Endothelial cell of umbilical vein (primary cell): ENCODE data around the gene AAGAB. TPM values are rescaled to one million over a fixed set of nuclear protein-coding genes. Genes with fewer than 3 reads are reported as not detected.

ENCODE experiments used
- BruUV-seq: library from RNA; stranded (reverse); fragments of 400-500 nt; replicated peaks from 2 replicates; lab custom pipeline; 2021; lab: Mats Ljungman, UMichigan
- CTCF ChIA-PET: fragments of 300-600, 350-600 bp; sonication (Branson Sonifier 250); formaldehyde crosslinking; loops from one replicate; lab custom pipeline; 2021; ENCODE audit warnings: antibody characterized with exemption, inconsistent platforms; lab: Charles Lee
- POLR2A ChIA-PET: fragments of 300-600, 350-600 bp; sonication (Branson Sonifier 250); formaldehyde crosslinking; loops from one replicate; lab custom pipeline; 2021; ENCODE audit warnings: antibody characterized with exemption, inconsistent platforms; lab: Charles Lee
- DNase-seq: peaks from one replicate; pipeline ENCODE4 v3.0.0-alpha.2; 2011; ENCODE audit warnings: low read depth, low spot score
- FAIRE-seq: peaks from 2 replicates; lab custom pipeline; 2011; peaks lifted over from hg19 to GRCh38; lab: Jason Lieb, UNC
- H2AFZ ChIP-seq: 2 replicates; pipeline ENCODE4 v1.6.0; 2012; ENCODE audit warnings: low read depth, low read length, control low read depth, inconsistent platforms
- H3K27ac ChIP-seq: 2 replicates; pipeline ENCODE4 v1.5.1; 2011; ENCODE audit warnings: low read depth, mild to moderate bottlenecking, control low read depth, low read length, moderate library complexity; ENCODE audit not compliant: insufficient read depth
- H3K27me3 ChIP-seq, 2 experiments: 2 replicates each; pipeline versions ENCODE4 v1.6.0 to v1.6.1; 2011; ENCODE audit warnings: low read length in 2 of 2, mixed read lengths in 1 of 2; ENCODE audit not compliant: control insufficient read depth in 2 of 2, insufficient read depth in 2 of 2
- H3K36me3 ChIP-seq, 2 experiments: 2 replicates in 1 of 2; 3 replicates in 1 of 2; pipeline ENCODE4 v1.5.1; 2011; ENCODE audit warnings: low read length in 2 of 2, mild to moderate bottlenecking in 1 of 2, moderate library complexity in 1 of 2; ENCODE audit not compliant: control insufficient read depth in 2 of 2, insufficient read depth in 2 of 2; ENCODE audit errors: extremely low read depth in 1 of 2
- H3K4me1 ChIP-seq: 3 replicates; pipeline ENCODE4 v1.5.1; 2011; ENCODE audit warnings: mild to moderate bottlenecking, low read length; ENCODE audit not compliant: control insufficient read depth, insufficient read depth; ENCODE audit errors: extremely low read depth
- H3K4me2 ChIP-seq: 2 replicates; pipeline ENCODE4 v1.6.1; 2011; ENCODE audit warnings: low read length, control low read depth, mixed read lengths; ENCODE audit not compliant: insufficient read depth
- H3K4me3 ChIP-seq, 3 experiments: fragments of 200-600 bp in 1 of 3; sonication (generic), shearing (Covaris generic) in 1 of 3; replicated peaks in 1 of 3; 2 replicates each; pipeline ENCODE4 v1.5.1; 2011 to 2016; ENCODE audit warnings: control low read depth in 3 of 3, low read length in 3 of 3, mild to moderate bottlenecking in 2 of 3, inconsistent platforms in 1 of 3, low read depth in 1 of 3, moderate library complexity in 1 of 3; ENCODE audit not compliant: insufficient read depth in 1 of 3
- H3K79me2 ChIP-seq: 2 replicates; pipeline ENCODE4 v1.6.0; 2012; ENCODE audit warnings: low read length, inconsistent platforms; ENCODE audit not compliant: control insufficient read depth, insufficient read depth
- H3K9ac ChIP-seq: replicated peaks from 2 replicates; pipeline ENCODE3; 2011; ENCODE audit warnings: low read length, control low read depth; ENCODE audit not compliant: insufficient read depth; ENCODE audit errors: extremely low read depth
- H3K9me1 ChIP-seq: replicated peaks from 3 replicates; pipeline ENCODE4 v1.6.0; 2011; ENCODE audit warnings: mild to moderate bottlenecking, low read length; ENCODE audit not compliant: control insufficient read depth, insufficient read depth; ENCODE audit errors: extremely low read depth
- H3K9me3 ChIP-seq: replicated peaks from 2 replicates; pipeline ENCODE4 v1.5.1; 2012; ENCODE audit warnings: low read length, inconsistent platforms; ENCODE audit not compliant: control insufficient read depth, insufficient read depth
- H4K20me1 ChIP-seq: replicated peaks from 2 replicates; pipeline ENCODE3; 2011; ENCODE audit warnings: mild to moderate bottlenecking, low read length; ENCODE audit not compliant: control insufficient read depth, insufficient read depth; ENCODE audit errors: extremely low read depth
- CTCF ChIP-seq, 2 donors: IDR thresholded peaks; 1 replicate in 1 of 2; 2 replicates in 1 of 2; pipeline ENCODE4 v1.5.1; 2011; ENCODE audit warnings: low read length in 2 of 2, mild to moderate bottlenecking in 2 of 2, moderate library complexity in 2 of 2, control low read depth in 1 of 2, inconsistent platforms in 1 of 2, low read depth in 1 of 2; ENCODE audit not compliant: insufficient read depth in 1 of 2; ENCODE audit errors: extremely low read depth in 1 of 2
- EZH2 ChIP-seq: IDR thresholded peaks from 2 replicates; pipeline ENCODE4 v1.6.1; 2012; ENCODE audit warnings: borderline replicate concordance, low read depth, mild to moderate bottlenecking, moderate library complexity, low read length, inconsistent platforms; ENCODE audit not compliant: severe bottlenecking
- FOS ChIP-seq: IDR thresholded peaks from 2 replicates; pipeline ENCODE4 v1.6.1; 2011; ENCODE audit warnings: mild to moderate bottlenecking, low read length, moderate library complexity, borderline replicate concordance; ENCODE audit not compliant: insufficient read depth
- GATA2 ChIP-seq: IDR thresholded peaks from 2 replicates; pipeline ENCODE4 v1.7.0; 2011; ENCODE audit warnings: low read depth, mild to moderate bottlenecking, moderate library complexity, mixed read lengths, low read length; ENCODE audit not compliant: insufficient read length, insufficient read depth
- JUN ChIP-seq: IDR thresholded peaks from 2 replicates; pipeline ENCODE4 v1.6.1; 2011; ENCODE audit warnings: borderline replicate concordance, low read depth; ENCODE audit not compliant: insufficient read length, insufficient read depth
- MYC ChIP-seq: IDR thresholded peaks from one replicate; pipeline ENCODE4 v1.6.1; 2011; ENCODE audit warnings: mild to moderate bottlenecking, low read depth, low read length
- POLR2A ChIP-seq: IDR thresholded peaks from 2 replicates; pipeline ENCODE4 v1.6.1; 2012; ENCODE audit warnings: low read depth, mild to moderate bottlenecking, control low read depth, low read length
- POLR2AphosphoS5 ChIP-seq: IDR thresholded peaks from 2 replicates; pipeline ENCODE4 v1.6.1; 2012; ENCODE audit warnings: low read depth, mild to moderate bottlenecking, control low read depth, low read length, moderate library complexity; ENCODE audit not compliant: insufficient read depth
- dilution Hi-C: fragments of 300-500 bp; cut with MboI; formaldehyde crosslinking; loops from one replicate; pipeline ENCODE4 v1.15.0; 2019; ENCODE audit warnings: low sequenced_read_pairs; ENCODE audit not compliant: extremely low pct_ligation_motif_present
- intact Hi-C: fragments of 100-400 bp; cut with micrococcal nuclease; formaldehyde crosslinking; loops from one replicate; pipeline ENCODE4 v1.10.0; 2022
- polyA plus RNA-seq, 4 experiments: library from polyadenylated mRNA; depleted of rRNA in 3 of 4; stranded (reverse) in 3 of 4; unstranded in 1 of 4; fragments of >200 nt; gene quantifications; 2 replicates each; pipeline versions ENCODE4 v1.2.1 to v1.2.3, GENCODE V29; 2011 to 2012; ENCODE audit warnings: missing spikeins in 1 of 4
- total RNA-seq: library from RNA; stranded (reverse); gene quantifications from 2 replicates; pipeline ENCODE4 v1.2.3, GENCODE V29; 2021
- TF ChIP-seq, protein P1 (sequence below): IDR thresholded peaks from 2 replicates; pipeline ENCODE4 v1.6.1; 2011; ENCODE audit not compliant: insufficient read depth, insufficient read length

Gene AAGAB
- total and polyA plus RNA-seq, 2 donors (not counting 3 experiments of a cell fraction or from before 2014, with no cell fraction given), result 21.2 to 42.6 TPM

DNA sequence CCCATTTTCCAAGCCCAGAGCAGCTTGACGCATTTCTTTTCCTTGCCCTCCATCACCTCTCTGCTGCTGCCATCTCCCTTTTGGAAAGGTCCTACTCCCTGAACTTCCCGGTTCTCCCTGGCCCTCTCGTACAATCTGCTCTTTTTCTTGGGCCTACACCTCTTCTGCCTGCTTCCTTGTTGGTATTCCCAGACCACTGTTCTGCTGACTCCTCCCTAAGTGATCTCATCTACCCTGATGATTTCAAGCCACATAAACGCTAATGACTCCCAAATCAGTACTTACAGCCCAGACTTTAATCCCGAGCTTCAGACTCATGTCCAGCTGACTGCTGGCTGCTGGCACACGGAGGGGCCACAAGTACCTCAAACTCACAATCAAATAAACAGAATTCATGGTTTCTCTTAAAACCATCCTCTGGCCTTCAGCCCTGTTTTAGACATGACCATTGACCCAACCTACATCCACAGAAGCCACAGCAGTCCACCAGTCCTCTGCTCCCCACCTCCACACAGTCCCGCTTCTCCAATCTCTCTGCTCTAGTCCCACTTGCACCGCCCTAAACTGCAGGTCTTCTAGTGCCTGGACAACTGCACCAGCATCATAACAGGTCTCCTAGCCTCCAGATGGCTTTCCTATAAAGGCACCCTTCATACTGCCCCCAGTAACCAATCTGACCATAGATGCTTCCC lies 57.6 kb downstream of the AAGAB start:
- H2AFZ ChIP-seq, result no peak overlapping the region
- H3K4me2 ChIP-seq, result no peak overlapping the region
- no peaks in the 10 kb centered on the region for H3K79me2 ChIP-seq
- DNase-seq (peak; percentile 28), FAIRE-seq (no peak)
- H3K27ac ChIP-seq, result no peak overlapping the region
- TF ChIP-seq JUN (no peak), POLR2AphosphoS5 (peak; percentile 12), POLR2A (no peak)
- H4K20me1 ChIP-seq, result no peaks in the 10 kb centered on the region
- H3K4me1 ChIP-seq, result peaks cover 20% of the 10 kb centered on the region
- H3K9me3 ChIP-seq, result no peaks in the 10 kb centered on the region
- dilution Hi-C loops (no loop called here), intact Hi-C loops (loop anchor here (5.0 kb wide), 1 partner anchor 250 kb away; no protein-coding TSS in a partner anchor)
- BruUV-seq, result no TSS peak
- H3K4me3 ChIP-seq, result no peak overlapping the region
- ChIA-PET POLR2A (no interaction called here), CTCF (interaction anchor here (0.7 to 1.3 kb wide), 2 partner anchors 13 to 18 kb away, joined by 3 read pairs; no protein-coding TSS in a partner anchor)
- peaks cover 9% of the 10 kb centered on the region in 2 experiments for H3K36me3 ChIP-seq
- no peak overlapping the region for H3K9ac ChIP-seq
- H3K27me3 ChIP-seq, result no peaks in the 10 kb centered on the region
- H3K9me1 ChIP-seq, result no peaks in the 10 kb centered on the region

- no TSS peak for BruUV-seq
- Histone ChIP-seq H3K4me3 (no peak overlapping the region), H2AFZ (no peak overlapping the region), H3K4me1 (peaks cover 18% of the 10 kb centered on the region), H3K9me1 (no peaks in the 10 kb centered on the region), H3K27ac (no peak overlapping the region), H3K36me3 (peaks cover 9 to 14% of the 10 kb centered on the region in 2 experiments), H3K79me2 (no peaks in the 10 kb centered on the region), H3K9me3 (no peaks in the 10 kb centered on the region), H3K27me3 (no peaks in the 10 kb centered on the region), H3K9ac (no peak overlapping the region), H3K4me2 (no peak overlapping the region), H4K20me1 (no peaks in the 10 kb centered on the region)
- ChIA-PET POLR2A (no interaction called here), CTCF (interaction anchor here (0.7 to 1.3 kb wide), 2 partner anchors 13 to 18 kb away, joined by 3 read pairs; no protein-coding TSS in a partner anchor)
- TF ChIP-seq MYC (no peak), JUN (no peak), POLR2AphosphoS5 (peak; percentile 61), GATA2 (no peak), POLR2A (peak; percentile 45), EZH2 (no peak), CTCF (IDR thresholded peaks at IDR 0.05; ENCODE audit: extremely low read depth in 1 of 2, insufficient read depth in 1 of 2, low read depth in 1 of 2, low read length in 2 of 2) (no peak), FOS (no peak)
- TF ChIP-seq, protein P1, sequence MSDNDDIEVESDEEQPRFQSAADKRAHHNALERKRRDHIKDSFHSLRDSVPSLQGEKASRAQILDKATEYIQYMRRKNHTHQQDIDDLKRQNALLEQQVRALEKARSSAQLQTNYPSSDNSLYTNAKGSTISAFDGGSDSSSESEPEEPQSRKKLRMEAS, result no peak
- intact Hi-C loops, result loop anchor here (5.0 kb wide), 1 partner anchor 249 kb away; no protein-coding TSS in a partner anchor
- dilution Hi-C loops, result no loop called here
- DNase-seq, result no peak
- FAIRE-seq, result no peak
Measured at GRCh38 chr15:67196222-67196621, 58.2 kb downstream of the AAGAB start.
